Pulmonary artery endothelial cell (primary cell): ENCODE data around the gene TTC28. TPM values are rescaled to one million over a fixed set of nuclear protein-coding genes. Genes with fewer than 3 reads are reported as not detected.
"Not testable (repeated sequence)": the region's sequence is repeated elsewhere in the genome, so short reads cannot be mapped to it uniquely, and the experiment has no call there.

Experiments
- DNase-seq: peaks from one replicate; pipeline ENCODE4 v3.0.0-alpha.2; 2011; ENCODE audit warnings: low read depth, low spot score
- total RNA-seq: library from RNA; depleted of rRNA; stranded (reverse); fragments of >200 nt; gene quantifications from 2 replicates; pipeline ENCODE4 v1.2.3, GENCODE V29; 2014

The TTC28 gene
- total RNA-seq, 1 donor from 2014 or later, result 15.6 TPM

GRCh38 chr22:28560743-28561101 is 118.9 kb downstream of the TTC28 start:
- DNase-seq, result not testable (repeated sequence)

GRCh38 chr22:28560046-28560742 is 119.4 kb downstream of the TTC28 start:
- DNase-seq, result no peak

- DNase-seq, result no peak
These were observed 122.5 kb downstream of the TTC28 start for GRCh38 chr22:28557184-28557583.

GRCh38 chr22:28553108-28553866 is 126.4 kb downstream of the TTC28 start:
- DNase-seq, result not testable (repeated sequence)

- DNase-seq, result no peak
These were observed 131.2 kb downstream of the TTC28 start for GRCh38 chr22:28548406-28548805.

GRCh38 chr22:28547132-28547842 is 132.4 kb downstream of the TTC28 start:
- no peak for DNase-seq

GRCh38 chr22:28544431-28544868 is 135.2 kb downstream of the TTC28 start:
- DNase-seq, result no peak

GRCh38 chr22:28542980-28543621 is 136.5 kb downstream of the TTC28 start:
- DNase-seq, result no peak

- DNase-seq, result no peak
These were observed 138.5 kb downstream of the TTC28 start for GRCh38 chr22:28541137-28541536.

GRCh38 chr22:28538922-28539321 is 140.7 kb downstream of the TTC28 start:
- DNase-seq, result no peak

GRCh38 chr22:28530565-28530964 is 149.1 kb downstream of the TTC28 start:
- DNase-seq, result not testable (repeated sequence)

GRCh38 chr22:28529144-28529543 is 150.5 kb downstream of the TTC28 start:
- DNase-seq, result not testable (repeated sequence)

- DNase-seq, result no peak
These were observed 158.2 kb downstream of the TTC28 start for GRCh38 chr22:28521451-28521850.

GRCh38 chr22:28514321-28514821 is 165.3 kb downstream of the TTC28 start:
- no peak for DNase-seq

GRCh38 chr22:28512387-28512786 is 167.3 kb downstream of the TTC28 start:
- not testable (repeated sequence) for DNase-seq

- DNase-seq, result no peak
These were observed 171.7 kb downstream of the TTC28 start for GRCh38 chr22:28507896-28508295.

GRCh38 chr22:28506150-28506535 is 173.5 kb downstream of the TTC28 start:
- DNase-seq, result no peak

- no peak for DNase-seq
These were observed 174.1 kb downstream of the TTC28 start for GRCh38 chr22:28505416-28506149.

- DNase-seq, result no peak
These were observed 179.6 kb downstream of the TTC28 start for GRCh38 chr22:28500006-28500405.

- no peak for DNase-seq
These were observed 181.6 kb downstream of the TTC28 start for GRCh38 chr22:28498044-28498443.

- no peak for DNase-seq
These were observed 182.5 kb downstream of the TTC28 start for GRCh38 chr22:28497188-28497587.
